H9 (cell line): ENCODE measurements around the gene MLIP. TPM values are rescaled to one million over a fixed set of nuclear protein-coding genes. Genes with fewer than 3 reads are reported as not detected.

Experiments
- DNase-seq: peaks from one replicate; pipeline ENCODE4 v3.0.0-alpha.2; 2017
- H2AFZ ChIP-seq: one replicate; pipeline ENCODE4 v1.6.1; 2013; ENCODE audit warnings: mild to moderate bottlenecking, low read length, control low read depth, moderate library complexity
- H2AK5ac ChIP-seq: 2 replicates; pipeline ENCODE4 v1.6.1; 2013; ENCODE audit warnings: low read length, control low read depth, mixed read lengths; ENCODE audit not compliant: insufficient read length
- H2BK120ac ChIP-seq: one replicate; pipeline ENCODE4 v1.6.1; 2013; ENCODE audit warnings: low read depth, mild to moderate bottlenecking, low read length, control low read depth, inconsistent platforms; ENCODE audit not compliant: poor library complexity, severe bottlenecking
- H2BK12ac ChIP-seq: 2 replicates; pipeline ENCODE4 v1.6.1; 2013; ENCODE audit warnings: low read length, control low read depth, mixed read lengths, low read depth; ENCODE audit not compliant: insufficient read length
- H2BK15ac ChIP-seq: 2 replicates; pipeline ENCODE4 v1.6.1; 2013; ENCODE audit warnings: low read depth, low read length, control low read depth
- H2BK20ac ChIP-seq: one replicate; pipeline ENCODE4 v1.6.1; 2013; ENCODE audit warnings: low read depth, mild to moderate bottlenecking, low read length, control low read depth, inconsistent platforms; ENCODE audit not compliant: poor library complexity, severe bottlenecking
- H2BK5ac ChIP-seq: 2 replicates; pipeline ENCODE4 v1.6.1; 2013; ENCODE audit warnings: low read length, control low read depth, mixed read lengths; ENCODE audit not compliant: insufficient read length
- H3K14ac ChIP-seq: 2 replicates; pipeline ENCODE4 v1.6.1; 2013; ENCODE audit warnings: low read length, control low read depth; ENCODE audit not compliant: insufficient read depth
- H3K18ac ChIP-seq: 2 replicates; pipeline ENCODE4 v1.6.1; 2013; ENCODE audit warnings: low read depth, mild to moderate bottlenecking, mixed read lengths, low read length, control low read depth; ENCODE audit not compliant: insufficient read length
- H3K23ac ChIP-seq: 2 replicates; pipeline ENCODE4 v1.6.1; 2013; ENCODE audit warnings: low read length, control low read depth, mixed read lengths, low read depth; ENCODE audit not compliant: insufficient read length
- H3K23me2 ChIP-seq: 2 replicates; pipeline ENCODE4 v1.6.1; 2013; ENCODE audit warnings: low read depth, mild to moderate bottlenecking, mixed read lengths, low read length, control low read depth; ENCODE audit not compliant: insufficient read length, poor library complexity, severe bottlenecking
- H3K27ac ChIP-seq: 2 replicates; pipeline ENCODE4 v1.5.1; 2013; ENCODE audit warnings: low read length, control low read depth, mixed read lengths, low read depth; ENCODE audit not compliant: insufficient read length
- H3K27me3 ChIP-seq: 2 replicates; pipeline ENCODE4 v1.6.1; 2013; ENCODE audit warnings: low read length, control low read depth, inconsistent platforms; ENCODE audit not compliant: insufficient read depth
- H3K4ac ChIP-seq: 2 replicates; pipeline ENCODE4 v1.6.1; 2013; ENCODE audit warnings: low read depth, mild to moderate bottlenecking, control low read depth, inconsistent platforms, low read length, moderate library complexity
- H3K4me1 ChIP-seq: 2 replicates; pipeline ENCODE4 v1.6.1; 2013; ENCODE audit warnings: low read length, control low read depth, inconsistent platforms; ENCODE audit not compliant: insufficient read depth
- H3K4me2 ChIP-seq: 2 replicates; pipeline ENCODE4 v1.6.1; 2013; ENCODE audit warnings: low read length, control low read depth, mixed read lengths; ENCODE audit not compliant: insufficient read length, insufficient read depth
- H3K56ac ChIP-seq: 2 replicates; pipeline ENCODE4 v1.6.1; 2013; ENCODE audit warnings: low read depth, mild to moderate bottlenecking, mixed read lengths, low read length, control low read depth; ENCODE audit not compliant: insufficient read length
- H3K79me1 ChIP-seq: 2 replicates; pipeline ENCODE4 v1.6.1; 2013; ENCODE audit warnings: low read depth, mild to moderate bottlenecking, moderate library complexity, low read length, control low read depth, inconsistent platforms; ENCODE audit not compliant: insufficient read depth, poor library complexity, severe bottlenecking
- H3K79me2 ChIP-seq: 2 replicates; pipeline ENCODE4 v1.6.1; 2013; ENCODE audit warnings: low read length, control low read depth, inconsistent platforms; ENCODE audit not compliant: insufficient read depth
- H3K9ac ChIP-seq: 2 replicates; pipeline ENCODE4 v1.6.1; 2013; ENCODE audit warnings: low read length, control low read depth, mixed read lengths; ENCODE audit not compliant: insufficient read length; ENCODE audit errors: extremely low read depth
- H3K9me3 ChIP-seq: one replicate; pipeline ENCODE4 v1.6.1; 2013; ENCODE audit warnings: low read depth, low read length, inconsistent platforms; ENCODE audit not compliant: control insufficient read depth
- H3T11ph ChIP-seq: one replicate; pipeline ENCODE4 v1.6.1; 2013; ENCODE audit warnings: mild to moderate bottlenecking, low read length, control low read depth, inconsistent platforms
- H4K20me1 ChIP-seq: one replicate; pipeline ENCODE4 v1.6.1; 2013; ENCODE audit not compliant: control insufficient read depth, insufficient read length, insufficient read depth
- H4K5ac ChIP-seq: 2 replicates; pipeline ENCODE4 v1.6.1; 2013; ENCODE audit warnings: low read depth, mild to moderate bottlenecking, mixed read lengths, low read length, control low read depth; ENCODE audit not compliant: insufficient read length
- H4K8ac ChIP-seq: replicated peaks from 2 replicates; pipeline ENCODE4 v1.6.1; 2013; ENCODE audit warnings: low read length, control low read depth, mixed read lengths, low read depth; ENCODE audit not compliant: insufficient read length
- H4K91ac ChIP-seq: 2 replicates; pipeline ENCODE4 v1.6.1; 2013; ENCODE audit warnings: low read depth, mild to moderate bottlenecking, moderate library complexity, mixed read lengths, low read length, control low read depth; ENCODE audit not compliant: insufficient read length
- H3K27ac Mint-ChIP-seq, 3 experiments: 2 replicates in 2 of 3; 3 replicates in 1 of 3; pipeline ENCODE4 v1.8.0; 2020 to 2021; ENCODE audit warnings: mixed read lengths in 3 of 3, mild to moderate bottlenecking in 1 of 3, moderate library complexity in 1 of 3
- H3K27me3 Mint-ChIP-seq: 2 replicates; pipeline ENCODE4 v1.8.0; 2021; ENCODE audit warnings: low read depth, mild to moderate bottlenecking, moderate library complexity, mixed read lengths
- H3K36me3 Mint-ChIP-seq, 3 experiments: 2 replicates in 2 of 3; 3 replicates in 1 of 3; pipeline ENCODE4 v1.8.0; 2020 to 2021; ENCODE audit warnings: low read depth in 3 of 3, mixed read lengths in 3 of 3; ENCODE audit not compliant: insufficient read depth in 1 of 3
- H3K4me1 Mint-ChIP-seq, 2 experiments: 2 replicates each; pipeline ENCODE4 v1.8.0; 2020; ENCODE audit warnings: mixed read lengths in 2 of 2
- H3K4me3 Mint-ChIP-seq, 2 experiments: 2 replicates in 1 of 2; 3 replicates in 1 of 2; pipeline ENCODE4 v1.8.0; 2020 to 2021; ENCODE audit warnings: mild to moderate bottlenecking in 2 of 2, mixed read lengths in 2 of 2, moderate library complexity in 1 of 2
- H3K9me3 Mint-ChIP-seq, 2 experiments: 2 replicates in 1 of 2; 3 replicates in 1 of 2; pipeline ENCODE4 v1.8.0; 2020; ENCODE audit warnings: mild to moderate bottlenecking in 2 of 2, mixed read lengths in 2 of 2, moderate library complexity in 1 of 2
- WGBS: extraction: QIAGEN DNeasy Blood & Tissue Kit; methylation state at CpG from one replicate; pipeline ENCODE4 v1.1.7; 2013; ENCODE audit warnings: missing lambda C conversion rate, low lambda C conversion rate, mixed read lengths; ENCODE audit not compliant: insufficient read length; ENCODE audit errors: extremely low coverage; 5-methylcytosine and 5-hydroxymethylcytosine counted together
- total RNA-seq: library from RNA; stranded (reverse); gene quantifications from 2 replicates; pipeline ENCODE4 v1.2.1, GENCODE V29; 2021
- TF ChIP-seq, protein P1 (sequence below): fragments of 200-600 bp; sonication (generic); conservative IDR thresholded peaks from 3 replicates; pipeline ENCODE4 v1.8.0; 2021; ENCODE audit warnings: antibody characterized with exemption, mild to moderate bottlenecking

MLIP gene
- total RNA-seq, 1 experiment from 2014 or later = not detected

DNA sequence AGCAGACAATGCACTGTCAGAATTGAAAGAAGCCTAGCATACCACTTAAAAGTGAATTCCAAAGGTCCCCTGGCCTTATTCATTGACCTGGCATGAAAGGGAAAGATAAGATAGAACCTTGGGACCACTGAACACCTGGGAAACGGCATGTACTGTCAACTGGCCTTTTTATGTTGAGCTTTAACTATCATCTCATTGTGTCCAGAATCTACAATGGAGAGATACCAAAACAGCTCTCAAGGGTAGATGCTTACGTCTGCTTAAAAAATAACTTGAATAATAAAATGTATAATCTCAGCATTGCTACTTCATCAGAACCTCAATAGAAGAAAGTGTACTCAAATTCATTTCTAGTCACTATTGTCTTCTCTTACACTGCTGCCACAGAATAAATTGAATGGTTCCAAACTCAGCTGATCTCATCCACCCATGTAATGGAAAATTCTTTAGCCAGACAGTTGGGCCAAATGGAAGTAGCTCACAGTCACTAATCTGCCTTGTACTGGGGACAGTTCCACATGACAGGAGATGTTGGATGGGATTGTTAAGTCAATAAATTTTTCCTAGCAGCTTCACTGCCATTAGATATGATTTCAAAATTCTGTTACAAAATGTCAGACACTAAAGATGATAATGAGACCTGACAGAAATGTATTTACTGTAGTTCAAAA is 93.8 kb downstream of the MLIP start:
- H3K4ac ChIP-seq = no peak overlapping the region
- no CpG with 5 or more reads among the region's 2 CpGs for WGBS
- H2BK120ac ChIP-seq = no peak overlapping the region
- H3K56ac ChIP-seq = no peak overlapping the region
- no peaks in the 10 kb centered on the region for H3K4me1 ChIP-seq
- H2BK5ac ChIP-seq = no peak overlapping the region
- no peaks in the 10 kb centered on the region for H3K9me3 ChIP-seq
- H4K8ac ChIP-seq = no peak overlapping the region
- Mint-ChIP-seq H3K4me3 (no peak overlapping the region), H3K27me3 (no peaks in the 10 kb centered on the region), H3K9me3 (peaks cover 0 to 3% of the 10 kb centered on the region in 2 experiments; a peak in 2 of 5 replicates), H3K4me1 (no peaks in the 10 kb centered on the region), H3K27ac (no peak overlapping the region), H3K36me3 (no peaks in the 10 kb centered on the region)
- H3K27me3 ChIP-seq = no peaks in the 10 kb centered on the region
- no peak overlapping the region for H3K9ac ChIP-seq
- no peak overlapping the region for H3K14ac ChIP-seq
- no peak overlapping the region for H3K18ac ChIP-seq
- no peak overlapping the region for H3T11ph ChIP-seq
- no peaks in the 10 kb centered on the region for H3K23me2 ChIP-seq
- TF ChIP-seq, protein P1, sequence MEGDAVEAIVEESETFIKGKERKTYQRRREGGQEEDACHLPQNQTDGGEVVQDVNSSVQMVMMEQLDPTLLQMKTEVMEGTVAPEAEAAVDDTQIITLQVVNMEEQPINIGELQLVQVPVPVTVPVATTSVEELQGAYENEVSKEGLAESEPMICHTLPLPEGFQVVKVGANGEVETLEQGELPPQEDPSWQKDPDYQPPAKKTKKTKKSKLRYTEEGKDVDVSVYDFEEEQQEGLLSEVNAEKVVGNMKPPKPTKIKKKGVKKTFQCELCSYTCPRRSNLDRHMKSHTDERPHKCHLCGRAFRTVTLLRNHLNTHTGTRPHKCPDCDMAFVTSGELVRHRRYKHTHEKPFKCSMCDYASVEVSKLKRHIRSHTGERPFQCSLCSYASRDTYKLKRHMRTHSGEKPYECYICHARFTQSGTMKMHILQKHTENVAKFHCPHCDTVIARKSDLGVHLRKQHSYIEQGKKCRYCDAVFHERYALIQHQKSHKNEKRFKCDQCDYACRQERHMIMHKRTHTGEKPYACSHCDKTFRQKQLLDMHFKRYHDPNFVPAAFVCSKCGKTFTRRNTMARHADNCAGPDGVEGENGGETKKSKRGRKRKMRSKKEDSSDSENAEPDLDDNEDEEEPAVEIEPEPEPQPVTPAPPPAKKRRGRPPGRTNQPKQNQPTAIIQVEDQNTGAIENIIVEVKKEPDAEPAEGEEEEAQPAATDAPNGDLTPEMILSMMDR = no peak
- no peaks in the 10 kb centered on the region for H3K79me2 ChIP-seq
- H2AFZ ChIP-seq = no peak overlapping the region
- H2BK12ac ChIP-seq = no peak overlapping the region
- H4K5ac ChIP-seq = no peak overlapping the region
- no peak overlapping the region for H3K27ac ChIP-seq
- no peaks in the 10 kb centered on the region for H3K79me1 ChIP-seq
- no peak overlapping the region for H4K91ac ChIP-seq
- no peak overlapping the region for H3K23ac ChIP-seq
- H2BK15ac ChIP-seq = no peak overlapping the region
- H2BK20ac ChIP-seq = no peak overlapping the region
- no peak overlapping the region for H3K4me2 ChIP-seq
- H2AK5ac ChIP-seq = no peak overlapping the region
- DNase-seq = no peak
- no peaks in the 10 kb centered on the region for H4K20me1 ChIP-seq
